ENCODE results near the gene CD96.

Gene CD96, protein sequence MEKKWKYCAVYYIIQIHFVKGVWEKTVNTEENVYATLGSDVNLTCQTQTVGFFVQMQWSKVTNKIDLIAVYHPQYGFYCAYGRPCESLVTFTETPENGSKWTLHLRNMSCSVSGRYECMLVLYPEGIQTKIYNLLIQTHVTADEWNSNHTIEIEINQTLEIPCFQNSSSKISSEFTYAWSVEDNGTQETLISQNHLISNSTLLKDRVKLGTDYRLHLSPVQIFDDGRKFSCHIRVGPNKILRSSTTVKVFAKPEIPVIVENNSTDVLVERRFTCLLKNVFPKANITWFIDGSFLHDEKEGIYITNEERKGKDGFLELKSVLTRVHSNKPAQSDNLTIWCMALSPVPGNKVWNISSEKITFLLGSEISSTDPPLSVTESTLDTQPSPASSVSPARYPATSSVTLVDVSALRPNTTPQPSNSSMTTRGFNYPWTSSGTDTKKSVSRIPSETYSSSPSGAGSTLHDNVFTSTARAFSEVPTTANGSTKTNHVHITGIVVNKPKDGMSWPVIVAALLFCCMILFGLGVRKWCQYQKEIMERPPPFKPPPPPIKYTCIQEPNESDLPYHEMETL

DNA sequence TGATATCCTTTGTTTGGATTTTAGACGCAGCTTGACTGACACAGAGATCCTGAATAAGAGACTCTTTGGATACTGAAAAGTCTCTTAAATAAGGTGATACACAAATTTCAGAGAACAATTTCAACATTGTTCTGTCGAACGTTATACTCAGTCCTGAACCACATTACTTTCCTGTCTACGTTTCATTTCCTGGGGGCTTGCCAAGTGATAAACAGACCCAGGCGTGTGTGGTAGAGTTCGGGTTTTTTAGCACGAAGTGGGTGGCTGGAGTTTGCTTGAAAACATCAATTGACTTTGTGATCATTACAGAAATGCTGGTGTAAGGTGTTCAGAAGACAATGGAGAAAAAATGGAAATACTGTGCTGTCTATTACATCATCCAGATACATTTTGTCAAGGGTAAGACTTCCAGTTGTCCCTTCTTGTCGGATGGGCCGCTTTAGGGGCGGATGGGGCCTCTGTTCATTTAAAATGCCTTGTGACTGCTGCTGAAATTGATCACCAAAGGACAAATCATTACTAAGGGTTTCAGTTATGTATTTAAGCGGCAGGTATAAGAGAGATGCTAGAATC, at the start of gene CD96:
TSS of gene CD96 (plus strand) at position 287 of the 573 bp plus-strand sequence. CDS start at position 339, 52 bp downstream.
- ChIA-PET CTCF (interaction anchor here (0.7 kb wide), 1 partner anchor 463 kb away, joined by 3 read pairs; no protein-coding TSS in a partner anchor), POLR2A (no interaction called here)
- TF ChIP-seq, protein P1, sequence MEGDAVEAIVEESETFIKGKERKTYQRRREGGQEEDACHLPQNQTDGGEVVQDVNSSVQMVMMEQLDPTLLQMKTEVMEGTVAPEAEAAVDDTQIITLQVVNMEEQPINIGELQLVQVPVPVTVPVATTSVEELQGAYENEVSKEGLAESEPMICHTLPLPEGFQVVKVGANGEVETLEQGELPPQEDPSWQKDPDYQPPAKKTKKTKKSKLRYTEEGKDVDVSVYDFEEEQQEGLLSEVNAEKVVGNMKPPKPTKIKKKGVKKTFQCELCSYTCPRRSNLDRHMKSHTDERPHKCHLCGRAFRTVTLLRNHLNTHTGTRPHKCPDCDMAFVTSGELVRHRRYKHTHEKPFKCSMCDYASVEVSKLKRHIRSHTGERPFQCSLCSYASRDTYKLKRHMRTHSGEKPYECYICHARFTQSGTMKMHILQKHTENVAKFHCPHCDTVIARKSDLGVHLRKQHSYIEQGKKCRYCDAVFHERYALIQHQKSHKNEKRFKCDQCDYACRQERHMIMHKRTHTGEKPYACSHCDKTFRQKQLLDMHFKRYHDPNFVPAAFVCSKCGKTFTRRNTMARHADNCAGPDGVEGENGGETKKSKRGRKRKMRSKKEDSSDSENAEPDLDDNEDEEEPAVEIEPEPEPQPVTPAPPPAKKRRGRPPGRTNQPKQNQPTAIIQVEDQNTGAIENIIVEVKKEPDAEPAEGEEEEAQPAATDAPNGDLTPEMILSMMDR (IDR thresholded peaks at IDR 0.05; ENCODE audit: insufficient read depth, low read length, missing control alignments), result no peak
- no peak for DNase-seq (ENCODE audit: low read depth, low spot score)
- no peak within 1 kb of the TSS for H3K4me3 ChIP-seq (ENCODE audit: low read depth, low read length)

DNA sequence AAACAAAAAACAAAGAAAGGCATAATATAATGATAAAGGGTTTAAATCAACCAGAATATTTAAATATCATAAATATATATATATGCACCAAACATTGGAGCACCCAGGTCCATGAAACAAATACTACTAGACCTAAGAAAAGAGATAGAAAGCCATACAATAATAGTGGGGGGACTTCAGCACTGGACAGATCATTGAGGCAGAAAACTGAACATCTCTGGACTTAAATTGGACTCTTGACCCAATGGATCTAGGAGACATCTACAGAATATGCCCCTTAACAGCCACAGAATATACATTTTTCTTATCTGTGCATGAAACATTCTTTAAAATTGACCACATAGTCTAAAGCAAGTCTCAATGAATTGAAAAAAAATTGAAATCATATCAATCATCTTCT, 48.7 kb upstream of the CD96 start:
- ChIA-PET CTCF (no interaction called here), POLR2A (no interaction called here)
- no peak overlapping the region for H3K4me3 ChIP-seq (ENCODE audit: low read depth, low read length)
- TF ChIP-seq, protein P1 (IDR thresholded peaks at IDR 0.05; ENCODE audit: insufficient read depth, low read length, missing control alignments), result no peak
- no peak for DNase-seq (ENCODE audit: low read depth, low spot score)

DNA sequence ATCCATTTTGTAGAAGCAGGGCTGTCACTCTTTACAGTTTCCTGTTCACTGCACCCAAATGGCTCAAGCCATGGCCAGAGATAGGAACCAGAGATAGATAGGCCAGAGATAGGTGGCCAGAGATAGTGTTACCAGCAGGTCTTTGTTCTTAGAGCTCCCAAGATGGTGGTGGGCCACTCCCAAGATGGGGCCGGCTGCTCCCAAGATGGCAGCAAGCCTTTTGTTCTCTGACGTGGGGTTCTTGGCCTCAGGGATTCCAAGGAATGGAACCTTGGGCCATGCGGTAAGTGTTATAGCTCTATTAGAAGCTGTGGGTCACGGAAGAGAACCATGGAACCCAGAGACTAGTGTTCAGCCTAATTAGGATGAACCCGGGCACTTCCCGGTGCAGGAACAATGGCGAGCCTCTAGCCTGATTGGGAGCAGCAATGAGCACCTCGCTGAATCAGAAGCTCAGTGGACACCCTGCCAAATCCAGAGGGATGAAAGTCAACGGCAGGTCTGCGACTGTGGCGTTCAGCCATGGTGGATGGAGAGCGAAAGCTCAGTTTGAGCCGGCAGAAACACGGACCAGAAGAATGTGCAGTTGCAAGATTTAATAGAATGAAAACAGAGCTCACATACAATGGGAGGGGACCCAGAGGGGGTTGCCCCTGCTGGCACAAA, 45.0 kb upstream of the CD96 start:
- ChIA-PET POLR2A (no interaction called here), CTCF (no interaction called here)
- no peak for DNase-seq (ENCODE audit: low read depth, low spot score)
- no peak overlapping the region for H3K4me3 ChIP-seq (ENCODE audit: low read depth, low read length)
- TF ChIP-seq, protein P1 (IDR thresholded peaks at IDR 0.05; ENCODE audit: insufficient read depth, low read length, missing control alignments), result no peak

DNA sequence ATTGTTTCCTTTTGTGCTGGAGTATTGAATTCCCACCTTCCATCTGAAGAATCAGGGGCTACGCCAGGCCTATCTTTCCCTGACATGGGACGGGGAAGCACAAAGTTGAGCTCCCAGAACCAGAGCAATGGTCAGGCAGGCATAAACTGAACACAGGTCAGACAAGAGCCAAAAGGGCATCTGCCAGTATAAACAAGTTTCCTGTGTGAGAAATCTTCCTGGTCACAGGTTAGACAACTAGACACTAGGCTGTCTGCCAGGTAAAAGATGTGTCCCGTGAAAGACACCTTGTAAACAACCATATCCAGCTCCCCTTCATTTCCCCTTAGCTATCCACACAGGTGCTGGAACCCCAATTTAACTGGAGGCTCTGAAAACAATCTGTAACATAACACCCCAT, 44.0 kb upstream of the CD96 start:
- ChIA-PET CTCF (no interaction called here), POLR2A (no interaction called here)
- no peak for DNase-seq (ENCODE audit: low read depth, low spot score)
- TF ChIP-seq, protein P1 (IDR thresholded peaks at IDR 0.05; ENCODE audit: insufficient read depth, low read length, missing control alignments), result no peak
- H3K4me3 ChIP-seq (ENCODE audit: low read depth, low read length), result no peak overlapping the region

DNA sequence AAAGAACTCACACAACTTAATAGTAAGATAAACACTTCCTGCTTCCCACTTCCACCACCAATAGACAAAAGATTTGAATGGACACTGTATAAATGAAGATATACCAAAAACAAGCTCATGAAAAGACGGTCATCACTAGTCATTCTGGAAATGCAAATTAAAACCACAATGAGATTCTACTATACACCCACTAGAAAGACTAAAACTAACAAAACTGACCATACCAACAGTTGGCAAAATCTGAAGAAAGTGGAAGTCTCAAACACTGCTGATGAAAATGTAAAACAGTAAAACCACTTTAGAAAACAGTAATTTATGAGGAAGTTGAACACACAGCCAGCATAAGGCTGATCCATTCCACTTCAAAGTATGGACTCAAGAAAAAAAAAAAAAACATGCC, 35.6 kb upstream of the CD96 start:
- no peak for DNase-seq (ENCODE audit: low read depth, low spot score)
- no peak overlapping the region for H3K4me3 ChIP-seq (ENCODE audit: low read depth, low read length)
- TF ChIP-seq, protein P1 (IDR thresholded peaks at IDR 0.05; ENCODE audit: insufficient read depth, low read length, missing control alignments), result no peak
- ChIA-PET POLR2A (no interaction called here), CTCF (no interaction called here)

DNA sequence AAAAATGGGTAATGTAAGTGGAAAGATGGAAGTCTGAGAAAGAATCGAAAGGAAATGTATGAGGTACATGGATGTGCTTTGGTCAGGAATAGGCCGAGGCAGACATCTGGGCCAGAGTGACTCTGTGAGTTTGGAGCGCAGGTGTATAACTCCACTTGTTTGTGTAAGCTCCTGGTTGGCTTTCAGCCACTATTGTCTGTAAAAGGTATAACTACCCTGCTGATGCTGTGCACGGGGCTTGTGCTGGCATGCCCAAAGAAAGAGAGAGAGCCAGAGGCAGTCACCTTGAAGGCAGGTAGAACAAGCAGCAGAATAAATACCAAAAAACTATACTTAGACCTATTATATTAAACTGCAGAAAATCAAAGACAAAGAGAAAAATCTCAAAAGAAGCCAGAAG, 32.7 kb upstream of the CD96 start:
- TF ChIP-seq, protein P1 (IDR thresholded peaks at IDR 0.05; ENCODE audit: insufficient read depth, low read length, missing control alignments), result no peak
- no peak overlapping the region for H3K4me3 ChIP-seq (ENCODE audit: low read depth, low read length)
- DNase-seq (ENCODE audit: low read depth, low spot score), result no peak
- ChIA-PET CTCF (no interaction called here), POLR2A (no interaction called here)
